ENCODE measurements around the gene DGKB.

Gene DGKB

DNA sequence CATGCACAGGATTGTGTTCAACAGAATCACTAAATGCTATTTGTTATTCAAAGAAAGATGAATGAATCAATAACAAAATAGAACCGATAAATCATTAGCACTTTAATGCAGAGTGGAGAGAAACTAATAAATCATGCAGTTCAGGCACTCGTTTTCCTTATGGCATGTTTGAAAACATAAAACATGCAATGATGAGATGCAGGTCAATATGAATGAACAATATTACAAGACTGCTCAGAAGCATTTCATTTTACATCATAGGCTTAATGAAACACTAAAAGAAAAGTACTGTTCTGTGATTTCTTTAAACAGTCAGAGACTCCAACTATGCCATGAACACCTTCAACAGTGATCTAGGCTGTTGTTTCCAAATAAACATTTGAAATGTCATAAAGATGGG lies 755.0 kb downstream of the DGKB start:
- DNase-seq (ENCODE audit: low read depth in 2 of 3, low spot score in 2 of 3): no peak

DNA sequence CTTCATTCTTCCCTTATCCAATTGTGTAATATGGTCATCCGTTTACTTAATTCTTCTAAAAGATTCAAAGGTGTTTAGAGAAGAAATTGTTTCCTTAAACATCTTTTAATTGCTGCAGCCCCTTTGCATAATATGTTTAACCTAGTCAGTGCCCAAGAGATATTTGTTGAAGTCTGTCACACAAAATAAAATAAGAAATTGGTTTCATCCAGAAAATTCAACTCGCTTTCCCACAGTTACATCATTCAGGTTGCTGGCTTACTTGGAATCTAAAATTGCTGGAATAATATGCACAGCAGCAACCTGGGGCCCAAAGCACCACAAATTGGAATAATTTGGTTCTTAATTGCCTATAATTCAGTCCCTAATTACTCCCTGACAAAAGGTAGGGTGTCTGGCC lies 758.0 kb downstream of the DGKB start:
- DNase-seq (ENCODE audit: low read depth in 2 of 3, low spot score in 2 of 3): no peak

DNA sequence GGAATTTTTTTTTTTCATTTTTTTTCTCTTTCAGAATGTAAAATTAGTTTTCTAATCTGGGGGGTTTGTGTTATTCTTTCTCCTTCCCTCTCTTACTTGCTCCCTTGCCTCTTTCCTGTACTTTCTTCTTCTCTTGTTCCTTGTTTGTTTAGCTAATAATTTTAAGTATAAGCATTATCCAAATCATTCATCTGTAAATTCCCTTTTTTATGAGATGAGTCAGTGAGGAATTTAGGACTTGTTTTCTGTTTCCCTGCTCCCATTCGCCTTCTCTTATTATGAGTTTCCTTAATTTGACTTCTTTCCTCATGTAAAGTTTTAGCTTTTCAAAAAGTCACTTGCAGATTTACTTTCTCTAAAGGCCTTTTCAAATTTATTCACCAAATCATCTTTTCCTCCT lies 758.4 kb downstream of the DGKB start:
- no peak for DNase-seq (ENCODE audit: low read depth in 2 of 3, low spot score in 2 of 3)

DNA sequence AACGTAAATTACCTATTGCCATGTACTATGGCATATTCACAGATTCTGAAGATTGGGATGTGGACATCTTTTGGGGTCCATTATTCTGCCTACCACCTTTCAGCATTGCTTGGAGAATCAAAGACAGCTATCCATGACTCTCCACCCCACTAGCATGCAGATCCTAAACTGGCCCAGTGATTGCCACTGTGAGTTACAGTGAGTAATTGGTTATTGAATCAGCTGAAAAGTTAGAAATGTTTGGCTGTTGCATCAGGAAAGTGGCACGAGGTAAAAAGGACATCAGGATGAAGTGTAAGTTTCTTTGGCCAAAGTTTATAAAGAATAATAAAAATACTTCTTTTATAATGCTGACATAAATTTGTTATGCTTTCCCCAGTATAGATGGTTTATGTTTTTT lies 764.9 kb downstream of the DGKB start:
- no peak for DNase-seq (ENCODE audit: low read depth in 2 of 3, low spot score in 2 of 3)

DNA sequence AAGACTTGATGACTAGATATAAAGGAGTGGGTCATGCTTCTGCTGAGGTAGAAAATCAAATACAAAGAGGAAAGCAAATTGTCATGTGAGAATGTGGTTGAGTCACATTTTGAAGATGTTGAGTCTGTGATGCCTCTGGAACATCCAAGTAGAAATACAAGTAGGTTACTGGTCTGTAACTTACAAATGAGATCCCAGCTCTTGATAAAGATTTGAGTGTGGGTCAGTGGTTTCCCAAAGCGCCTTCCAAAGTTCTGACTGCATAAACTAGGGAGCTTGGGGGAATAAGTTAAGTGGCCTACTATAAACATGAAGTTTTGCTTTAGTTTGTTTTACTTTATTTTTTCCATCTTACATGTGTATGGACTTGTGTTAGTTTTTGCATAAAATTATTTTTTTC lies 768.8 kb downstream of the DGKB start:
- no peak for DNase-seq (ENCODE audit: low read depth in 2 of 3, low spot score in 2 of 3)

GRCh38 chr7:14125998-14126397 lies 776.6 kb downstream of the DGKB start:
- no peak for DNase-seq (ENCODE audit: low read depth in 2 of 3, low spot score in 2 of 3)

DNA sequence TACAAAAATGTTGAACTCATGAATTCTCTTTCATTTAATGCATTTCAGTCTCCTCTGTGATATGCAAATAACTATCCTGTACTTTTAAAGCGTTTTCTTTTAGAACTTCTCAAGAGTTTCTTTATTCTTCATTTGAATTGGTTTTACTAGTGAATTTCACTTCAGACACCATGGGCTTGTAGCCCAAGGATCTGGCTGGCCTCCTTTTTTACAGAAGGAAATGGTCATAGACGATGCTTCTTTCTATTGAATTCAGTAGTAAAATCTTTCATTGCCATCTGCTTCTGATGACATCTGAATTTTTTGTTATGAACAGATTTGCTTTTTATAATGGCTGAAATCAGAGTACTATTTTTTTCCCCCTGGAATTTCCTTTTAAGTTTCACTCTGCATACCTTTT lies 777.8 kb downstream of the DGKB start:
- DNase-seq (ENCODE audit: low read depth in 2 of 3, low spot score in 2 of 3): no peak

DNA sequence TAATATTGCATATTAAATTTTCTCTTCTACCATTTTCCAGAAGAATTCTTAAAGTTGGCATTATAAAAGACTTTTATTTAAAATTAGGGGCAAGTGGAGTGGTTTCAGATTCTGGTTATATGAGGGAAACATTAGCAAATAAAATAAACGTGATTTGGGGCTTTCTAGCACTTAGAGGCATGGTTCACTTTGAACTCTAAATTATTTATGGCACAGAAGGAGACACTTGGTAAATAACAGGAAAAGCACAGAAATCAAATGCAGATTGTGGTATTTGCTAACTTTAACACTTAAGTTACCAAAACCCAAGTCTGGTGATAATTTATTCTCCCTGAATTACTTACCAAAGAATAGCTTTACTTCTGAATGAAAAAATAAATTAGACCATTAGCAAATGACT lies 778.6 kb downstream of the DGKB start:
- DNase-seq (ENCODE audit: low read depth in 2 of 3, low spot score in 2 of 3): no peak

DNA sequence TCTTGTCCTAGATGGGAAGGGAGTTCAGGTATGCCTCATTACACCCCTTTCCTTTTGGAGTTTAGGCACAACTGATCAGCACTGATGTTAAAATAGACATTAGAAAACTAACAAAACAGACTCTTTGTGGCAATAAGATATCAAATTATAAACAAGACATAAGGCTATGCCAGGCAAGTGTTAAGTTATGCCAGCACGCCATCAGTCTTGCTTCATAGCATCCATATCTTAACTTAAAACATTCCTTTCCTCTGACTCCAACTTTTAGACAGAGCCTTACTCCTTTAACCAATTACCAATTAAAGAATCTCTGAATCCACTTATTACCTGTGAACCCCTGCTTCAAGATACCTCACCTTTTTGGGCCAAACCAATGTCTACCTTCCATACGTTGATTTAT lies 786.9 kb downstream of the DGKB start:
- DNase-seq (ENCODE audit: low read depth in 2 of 3, low spot score in 2 of 3): no peak

DNA sequence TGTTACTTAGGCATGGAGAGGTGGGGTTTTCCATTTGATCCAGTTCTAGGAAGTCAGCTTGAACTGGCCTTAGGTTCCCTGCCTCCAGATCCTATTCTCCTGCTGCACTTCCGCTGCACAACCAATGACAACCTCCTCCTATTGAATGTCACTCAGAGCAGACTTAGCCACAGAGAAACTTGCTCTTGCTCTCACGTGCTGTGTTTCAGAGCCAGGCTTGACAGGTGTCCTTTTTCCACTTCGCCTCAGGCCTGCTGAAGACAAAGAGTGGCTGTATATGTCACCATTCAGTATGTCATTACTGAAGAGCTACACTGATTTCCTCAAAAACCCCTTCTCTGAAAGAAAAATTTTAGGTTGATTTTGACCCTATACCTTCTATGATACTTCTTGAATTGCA lies 797.7 kb downstream of the DGKB start:
- DNase-seq (ENCODE audit: low read depth in 2 of 3, low spot score in 2 of 3): no peak

DNA sequence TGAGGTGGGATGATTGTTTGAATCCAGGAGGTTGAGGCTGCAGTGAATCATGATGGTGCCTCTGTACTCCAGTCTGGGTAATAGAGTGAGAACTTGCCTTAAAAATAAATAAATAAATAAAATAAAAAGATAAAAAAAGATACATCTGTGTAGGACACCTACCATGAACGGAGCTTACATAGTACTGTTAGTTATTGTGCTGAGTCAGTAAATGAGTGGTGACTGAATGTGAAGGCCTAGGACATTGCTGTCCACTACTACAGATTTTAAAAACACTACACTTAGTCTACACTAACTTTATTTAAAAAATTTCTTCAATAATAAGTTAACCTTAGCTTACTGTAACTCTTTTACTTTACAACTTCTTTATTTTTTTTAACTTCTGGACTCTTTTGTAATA lies 806.4 kb downstream of the DGKB start:
- no peak for DNase-seq (ENCODE audit: low read depth in 2 of 3, low spot score in 2 of 3)

DNA sequence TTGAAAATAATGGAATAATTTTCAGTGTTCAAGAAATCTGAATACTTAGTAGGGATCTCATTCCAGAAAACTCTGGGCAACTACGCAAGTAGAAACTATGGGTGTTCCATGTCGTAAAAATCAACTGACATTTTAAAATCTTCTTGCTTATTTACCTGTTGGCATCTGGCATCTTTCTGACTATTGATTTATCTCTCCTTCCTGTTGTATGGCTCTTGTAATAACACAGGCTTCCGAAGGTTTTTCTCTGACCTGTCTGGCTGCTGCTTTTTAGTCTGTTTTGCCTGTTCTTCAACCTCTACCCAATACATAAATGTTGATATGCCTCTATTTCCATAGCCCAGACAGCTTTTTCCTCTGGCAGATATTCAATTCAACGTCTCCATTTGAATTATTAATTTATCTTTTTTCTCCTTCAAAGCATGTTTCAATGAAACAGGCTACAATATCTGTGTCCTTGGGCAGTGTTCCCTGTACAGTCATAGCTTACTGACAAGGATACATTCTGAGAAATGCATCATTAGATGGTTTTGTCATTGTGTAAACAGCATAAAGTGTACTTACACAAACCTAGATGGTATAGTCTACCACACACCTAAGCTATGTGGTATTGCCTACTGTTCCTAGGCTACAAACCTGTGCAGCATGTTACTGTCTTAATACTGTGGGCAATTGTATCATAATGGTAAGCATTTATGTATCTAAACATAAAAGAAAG lies 807.2 kb downstream of the DGKB start:
- no peak for DNase-seq (ENCODE audit: low read depth in 2 of 3, low spot score in 2 of 3)
